ENCODE results near the gene ESRRG. TPM values are rescaled to one million over a fixed set of nuclear protein-coding genes. Genes with fewer than 3 reads are reported as not detected.

Gene ESRRG
- total and polyA plus RNA-seq, 2 donors (not counting 1 experiment from before 2014, with no cell fraction given): 0.06 TPM; not detected in 1

GRCh38 chr1:216626394-216627067 lies 96.7 kb downstream of the ESRRG start:
- Histone ChIP-seq H4K20me1 (ENCODE audit: control insufficient read depth, insufficient read depth, low read length, poor library complexity, severe bottlenecking) (no peaks in the 10 kb centered on the region), H3K9ac (ENCODE audit: low read length) (no peak overlapping the region), H3K4me2 (replicated peaks; ENCODE audit: low read depth, low read length, poor library complexity, severe bottlenecking) (no peak overlapping the region), H3K9me3 (ENCODE audit: control extremely low read depth in 1 of 3, control insufficient read depth in 2 of 3, insufficient read depth in 1 of 3, low read length in 2 of 3) (no peaks in the 10 kb centered on the region), H2AFZ (ENCODE audit: insufficient read depth, low read depth, low read length, poor library complexity, severe bottlenecking) (no peak overlapping the region), H3K79me2 (ENCODE audit: control insufficient read depth, insufficient read depth, low read length) (no peaks in the 10 kb centered on the region), H3K27me3 (replicated peaks in 1 of 4; ENCODE audit: control extremely low read depth in 1 of 4, control insufficient read depth in 3 of 4, insufficient read depth in 4 of 4, low read length in 3 of 4) (no peaks in the 10 kb centered on the region), H3K27ac (ENCODE audit: low read length in 2 of 2) (no peak overlapping the region), H3K36me3 (replicated peaks in 1 of 2; ENCODE audit: control extremely low read depth in 1 of 2, control insufficient read depth in 1 of 2, extremely low read depth in 1 of 2, insufficient read depth in 2 of 2, low read length in 1 of 2) (no peaks in the 10 kb centered on the region), H3K4me1 (ENCODE audit: control insufficient read depth in 2 of 2, insufficient read depth in 2 of 2, low read length in 2 of 2) (no peaks in the 10 kb centered on the region), H3K4me3 (ENCODE audit: control extremely low read depth in 1 of 5, extremely low read depth in 1 of 5, insufficient read depth in 1 of 5, low read depth in 2 of 5, low read length in 4 of 5) (no peak overlapping the region)
- Mint-ChIP-seq H3K4me1 (no peaks in the 10 kb centered on the region), H3K27ac (no peak overlapping the region), H3K4me3 (no peak overlapping the region), H3K27me3 (no peaks in the 10 kb centered on the region), H3K9me3 (ENCODE audit: insufficient read depth) (no peaks in the 10 kb centered on the region)
- TF ChIP-seq CTCF (IDR thresholded peaks at IDR 0.05) (no peak), EZH2 (IDR thresholded peaks at IDR 0.05; ENCODE audit: borderline replicate concordance, insufficient read depth, low read depth, low read length, poor library complexity, severe bottlenecking) (no peak)
- CTCF ChIA-PET: no interaction called here
- 85% methylated on average over 4 of the region's 6 CpGs for WGBS (ENCODE audit: insufficient coverage)
- no peak for ATAC-seq (ENCODE audit: low read depth)
- no peak for DNase-seq
- intact Hi-C loops (cut with micrococcal nuclease): no loop called here
- POLR2A ChIA-PET: no interaction called here

GRCh38 chr1:216621536-216621935 lies 101.7 kb downstream of the ESRRG start:
- Mint-ChIP-seq H3K4me1 (no peaks in the 10 kb centered on the region), H3K27ac (no peak overlapping the region), H3K9me3 (ENCODE audit: insufficient read depth) (peaks cover 2% of the 10 kb centered on the region), H3K27me3 (no peaks in the 10 kb centered on the region), H3K4me3 (no peak overlapping the region)
- Histone ChIP-seq H3K4me3 (ENCODE audit: control extremely low read depth in 1 of 5, extremely low read depth in 1 of 5, insufficient read depth in 1 of 5, low read depth in 2 of 5, low read length in 4 of 5) (no peak overlapping the region), H3K79me2 (ENCODE audit: control insufficient read depth, insufficient read depth, low read length) (no peaks in the 10 kb centered on the region), H2AFZ (ENCODE audit: insufficient read depth, low read depth, low read length, poor library complexity, severe bottlenecking) (no peak overlapping the region), H4K20me1 (ENCODE audit: control insufficient read depth, insufficient read depth, low read length, poor library complexity, severe bottlenecking) (no peaks in the 10 kb centered on the region), H3K4me1 (ENCODE audit: control insufficient read depth in 2 of 2, insufficient read depth in 2 of 2, low read length in 2 of 2) (no peaks in the 10 kb centered on the region), H3K9me3 (ENCODE audit: control extremely low read depth in 1 of 3, control insufficient read depth in 2 of 3, insufficient read depth in 1 of 3, low read length in 2 of 3) (no peaks in the 10 kb centered on the region), H3K27me3 (replicated peaks in 1 of 4; ENCODE audit: control extremely low read depth in 1 of 4, control insufficient read depth in 3 of 4, insufficient read depth in 4 of 4, low read length in 3 of 4) (no peaks in the 10 kb centered on the region), H3K9ac (ENCODE audit: low read length) (no peak overlapping the region), H3K36me3 (replicated peaks in 1 of 2; ENCODE audit: control extremely low read depth in 1 of 2, control insufficient read depth in 1 of 2, extremely low read depth in 1 of 2, insufficient read depth in 2 of 2, low read length in 1 of 2) (no peaks in the 10 kb centered on the region), H3K27ac (ENCODE audit: low read length in 2 of 2) (no peak overlapping the region), H3K4me2 (replicated peaks; ENCODE audit: low read depth, low read length, poor library complexity, severe bottlenecking) (no peak overlapping the region)
- no peak for TF ChIP-seq EZH2 (IDR thresholded peaks at IDR 0.05; ENCODE audit: borderline replicate concordance, insufficient read depth, low read depth, low read length, poor library complexity, severe bottlenecking)
- TF ChIP-seq CTCF (IDR thresholded peaks at IDR 0.05): no peak
- ATAC-seq (ENCODE audit: low read depth): no peak
- ChIA-PET POLR2A (no interaction called here), CTCF (no interaction called here)
- DNase-seq: no peak
- intact Hi-C loops (cut with micrococcal nuclease): no loop called here
